G401 (cell line): Measurements from ENCODE around the gene ARFIP1. TPM values are rescaled to one million over a fixed set of nuclear protein-coding genes. Genes with fewer than 3 reads are reported as not detected.

Source experiments
- DNase-seq: peaks from one replicate; pipeline ENCODE4 v3.0.0-alpha.2; 2015; ENCODE audit warnings: low spot score
- in situ Hi-C: cut with HindIII; loops from 2 replicates; pipeline ENCODE4 v1.10.0; 2016; ENCODE audit warnings: low sequenced_read_pairs, mixed read lengths
- total RNA-seq: library from RNA; depleted of rRNA; stranded (reverse); fragments of >200 nt; shearing (Covaris generic); gene quantifications from 2 replicates; pipeline ENCODE4 v1.2.3, GENCODE V29; 2014; rRNA removed

The ARFIP1 gene
- total RNA-seq, 1 experiment from 2014 or later, result 45.0 TPM

DNA sequence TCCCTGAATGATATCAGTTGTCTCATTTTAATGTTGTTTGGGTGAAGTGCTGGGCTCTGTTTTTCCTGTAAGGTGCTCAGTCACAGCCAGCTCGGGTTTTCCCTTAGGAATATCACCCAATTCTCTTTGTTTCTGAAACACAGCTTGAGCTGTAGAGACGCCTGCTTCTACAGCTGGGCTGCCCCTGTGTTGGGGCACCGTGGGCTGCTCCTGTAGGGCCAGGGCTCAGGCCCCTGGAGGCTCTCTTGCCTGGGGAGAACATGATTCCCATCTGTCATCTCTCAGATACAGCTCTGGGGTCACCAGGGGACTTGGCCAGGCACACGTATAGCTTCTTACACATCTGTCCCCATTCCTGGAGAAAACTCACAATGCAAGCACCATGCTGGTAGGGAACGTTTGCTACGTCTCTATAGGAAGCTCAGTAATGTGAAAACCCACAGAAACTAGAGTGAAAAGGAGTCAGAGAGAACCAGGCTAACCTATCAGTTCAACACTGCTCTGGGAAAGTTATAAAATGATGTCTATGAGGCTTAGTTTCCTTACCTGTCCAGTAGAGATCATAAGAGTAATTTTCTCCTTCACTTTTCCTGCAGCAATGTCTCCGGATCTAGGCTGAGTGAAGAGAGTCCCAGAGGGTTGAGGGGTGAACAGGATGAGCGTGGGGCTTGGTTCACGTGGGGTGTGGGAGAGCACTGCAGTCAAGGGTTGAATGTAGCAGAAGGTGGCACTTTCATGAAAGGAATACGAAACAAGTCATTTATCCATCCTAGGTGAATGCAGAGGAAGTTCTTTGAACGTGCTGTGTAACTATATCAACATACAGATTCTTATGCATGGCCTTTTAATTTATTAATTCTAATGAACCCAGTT lies 170.9 kb downstream of the ARFIP1 start:
- in situ Hi-C loops, result no loop called here
- no peak for DNase-seq

DNA sequence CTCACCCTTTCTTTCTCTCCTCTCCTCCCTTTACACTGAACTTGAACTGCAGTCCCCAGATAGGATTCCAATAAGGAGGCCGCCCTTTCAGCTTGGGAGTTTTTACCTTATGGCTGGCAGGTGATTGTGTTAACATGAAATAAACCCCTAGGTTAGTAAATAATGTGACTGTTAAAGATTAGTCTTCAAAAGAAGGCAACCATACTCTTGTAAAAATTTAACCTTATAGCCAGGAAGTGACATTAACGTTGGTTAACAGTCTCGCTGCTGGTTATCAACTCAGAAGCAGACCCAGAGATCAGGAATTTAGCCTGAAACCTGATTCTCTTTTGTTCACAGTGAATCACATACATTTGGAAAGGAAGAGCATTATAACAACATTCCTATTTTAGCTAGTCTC lies 171.6 kb downstream of the ARFIP1 start:
- in situ Hi-C loops, result no loop called here
- no peak for DNase-seq

DNA sequence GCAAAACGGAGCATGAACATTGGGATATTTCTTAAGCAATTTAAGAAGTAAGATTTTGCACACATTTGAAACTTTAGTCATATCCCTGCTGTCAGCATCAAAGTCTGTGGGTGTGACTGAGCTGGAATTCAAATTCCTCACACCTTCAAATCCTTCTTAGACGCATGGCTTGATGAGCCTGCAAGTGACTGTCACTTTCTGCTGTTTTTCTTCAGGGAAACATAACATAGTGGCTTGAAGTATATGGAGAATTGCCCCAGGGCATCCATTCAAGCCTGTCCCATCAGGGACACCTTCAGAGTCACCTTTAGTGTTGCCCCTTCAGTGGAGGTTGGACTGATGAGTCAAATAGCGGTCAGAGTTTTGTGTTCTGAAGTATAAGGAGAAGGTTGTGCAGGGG lies 173.8 kb downstream of the ARFIP1 start:
- in situ Hi-C loops, result no loop called here
- DNase-seq, result no peak

- in situ Hi-C loops, result no loop called here
- DNase-seq, result no peak
These were observed 175.0 kb downstream of the ARFIP1 start for GRCh38 chr4:152954741-152955140.

DNA sequence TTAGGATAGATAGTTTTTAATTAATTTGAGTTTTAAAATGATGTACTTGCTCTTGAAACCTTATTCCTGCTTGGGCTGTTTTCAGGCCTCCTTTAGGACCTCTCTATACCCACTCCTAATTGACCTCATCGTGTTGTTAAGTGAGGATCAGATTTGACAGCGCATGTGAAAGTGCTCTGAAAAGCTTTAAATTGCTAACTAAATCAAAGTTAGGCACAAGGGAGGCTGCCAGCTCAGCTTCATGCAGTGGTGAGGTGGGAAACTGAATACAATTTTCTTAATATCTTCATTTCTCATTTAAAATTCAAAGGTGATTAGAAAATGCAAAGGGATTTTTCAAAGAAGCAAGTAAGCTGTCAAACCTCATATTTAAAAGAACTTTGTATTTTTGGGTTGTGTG lies 176.4 kb downstream of the ARFIP1 start:
- in situ Hi-C loops, result no loop called here
- DNase-seq, result no peak

GRCh38 chr4:152956650-152957436 lies 177.1 kb downstream of the ARFIP1 start:
- in situ Hi-C loops, result no loop called here
- no peak for DNase-seq

DNA sequence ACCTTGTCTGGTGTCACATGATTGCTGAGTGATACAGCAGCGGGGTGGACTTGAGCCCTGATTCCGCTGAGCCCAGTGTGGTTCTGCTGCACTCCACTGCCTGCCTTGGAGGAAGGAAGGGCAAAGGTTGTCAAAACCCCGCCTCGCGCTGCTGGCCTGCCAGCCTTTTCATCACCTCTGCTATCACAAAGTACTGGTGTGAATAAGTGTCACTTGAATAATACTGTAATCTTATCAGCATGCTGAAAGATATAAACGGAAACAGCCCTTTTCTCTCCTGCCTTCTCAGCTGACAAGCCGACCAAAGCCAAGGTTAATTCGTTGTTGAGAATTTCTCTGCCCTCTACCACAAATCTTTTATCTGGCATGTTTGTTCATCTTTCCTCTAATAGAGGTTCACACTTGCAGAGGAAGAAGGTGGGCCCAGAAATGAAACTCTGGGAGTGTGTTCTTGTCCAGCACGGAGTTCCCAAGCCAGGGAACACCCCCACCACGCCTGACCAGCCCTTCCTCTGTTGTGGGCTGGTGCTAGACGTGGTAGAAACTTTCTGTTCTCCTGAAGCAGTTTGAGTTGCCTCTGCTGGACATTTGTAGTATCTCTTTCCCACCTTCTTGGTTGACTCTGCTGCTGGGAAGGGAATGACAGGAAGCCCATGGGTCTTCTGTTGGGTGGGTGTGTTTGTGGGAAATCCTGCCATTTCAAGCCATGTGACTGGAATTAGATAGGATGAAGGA lies 177.8 kb downstream of the ARFIP1 start:
- no peak for DNase-seq
- in situ Hi-C loops, result no loop called here

GRCh38 chr4:152959080-152959479 lies 179.3 kb downstream of the ARFIP1 start:
- in situ Hi-C loops, result no loop called here
- no peak for DNase-seq

DNA sequence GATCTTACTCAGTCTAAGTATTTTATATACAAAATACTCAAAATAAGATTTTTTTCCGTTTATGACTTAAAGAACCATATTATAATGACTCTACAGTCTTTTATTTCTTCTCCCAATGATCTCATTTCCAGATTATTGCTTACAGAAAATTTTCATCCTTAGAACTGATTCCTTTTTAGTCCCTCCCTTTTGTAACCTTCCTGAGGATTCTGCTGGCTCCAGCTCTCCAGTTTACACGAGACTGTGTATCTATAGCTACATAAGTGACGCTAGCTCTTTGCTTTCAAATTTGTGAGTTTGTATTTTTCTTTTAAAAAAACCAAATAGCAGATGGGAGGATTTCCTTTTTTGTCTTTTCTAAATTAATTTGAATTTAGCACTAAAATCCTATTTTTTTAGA lies 180.3 kb downstream of the ARFIP1 start:
- in situ Hi-C loops, result no loop called here
- DNase-seq, result no peak

- in situ Hi-C loops, result no loop called here
- DNase-seq, result no peak
These were observed 181.4 kb downstream of the ARFIP1 start for GRCh38 chr4:152961014-152961772.

DNA sequence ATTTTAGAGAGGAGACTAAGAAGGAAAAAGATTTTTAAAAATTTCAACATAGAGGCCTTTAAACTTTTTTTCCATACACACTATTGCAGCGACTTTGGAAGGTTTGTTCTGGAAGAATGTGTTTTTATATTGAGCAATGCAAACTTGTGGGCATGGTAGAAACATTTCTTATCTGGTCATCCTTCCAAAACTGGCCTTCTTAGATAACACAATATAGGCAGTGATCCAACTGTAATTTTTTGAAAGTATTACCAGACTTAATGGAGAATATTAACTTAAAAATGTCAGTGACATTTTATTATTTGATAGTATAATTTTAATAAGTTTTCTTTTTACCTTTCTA lies 182.0 kb downstream of the ARFIP1 start:
- no peak for DNase-seq
- in situ Hi-C loops, result no loop called here

Other genes starting within 250 kb of the ARFIP1 start
- gene FBXW7, start 243.9 kb upstream of the ARFIP1 start, total RNA-seq, result 45.2 and 59.5 TPM in 2 replicates
- not detected in 2 replicates for gene TMEM154, start 100.0 kb upstream of the ARFIP1 start, total RNA-seq
- 0.18 and 0.85 TPM in 2 replicates for gene TIGD4, start 224 bp upstream of the ARFIP1 start, total RNA-seq
- gene FHDC1, start 156.4 kb downstream of the ARFIP1 start, total RNA-seq, result 0.06 and 0.27 TPM in 2 replicates